Loucy (cell line): ENCODE measurements around the gene BCAS3.

ENCODE experiments used
- H2AFZ ChIP-seq: fragments of 200-600 bp; sonication (generic); 2 replicates; pipeline ENCODE4 v1.6.0; 2016; ENCODE audit warnings: antibody characterized with exemption, mild to moderate bottlenecking, low read length, moderate library complexity
- H3F3A ChIP-seq: fragments of 200-600 bp; 2 replicates; pipeline ENCODE4 v1.6.0; 2016; ENCODE audit warnings: antibody characterized with exemption, low read depth, mild to moderate bottlenecking
- H3K27me3 ChIP-seq: fragments of 200-600 bp; sonication (generic); 2 replicates; pipeline ENCODE4 v1.6.1; 2014; ENCODE audit warnings: low read length, mild to moderate bottlenecking; ENCODE audit not compliant: insufficient read depth, poor library complexity, severe bottlenecking
- H3K36me3 ChIP-seq: fragments of 200-600 bp; sonication (generic); 2 replicates; pipeline ENCODE4 v1.6.1; 2016; ENCODE audit warnings: low read length; ENCODE audit not compliant: insufficient read depth
- H3K4me1 ChIP-seq: fragments of 200-600 bp; sonication (generic); 2 replicates; pipeline ENCODE4 v1.5.1; 2014; ENCODE audit warnings: low read length, mild to moderate bottlenecking; ENCODE audit not compliant: insufficient read depth, poor library complexity, severe bottlenecking
- H3K4me2 ChIP-seq: fragments of 200-600 bp; sonication (generic); 2 replicates; pipeline ENCODE4 v1.6.0; 2014; ENCODE audit warnings: antibody characterized with exemption, low read length, low read depth, mild to moderate bottlenecking; ENCODE audit not compliant: poor library complexity, severe bottlenecking
- H3K4me3 ChIP-seq: fragments of 200-600 bp; sonication (generic); 2 replicates; pipeline ENCODE4 v1.5.1; 2014; ENCODE audit warnings: low read length, mild to moderate bottlenecking, mixed read lengths; ENCODE audit not compliant: poor library complexity, severe bottlenecking
- H3K79me2 ChIP-seq: fragments of 200-600 bp; sonication (generic); 2 replicates; pipeline ENCODE4 v1.6.1; 2014; ENCODE audit warnings: low read length; ENCODE audit not compliant: insufficient read depth
- H3K9ac ChIP-seq: fragments of 200-600 bp; sonication (generic); 2 replicates; pipeline ENCODE4 v1.6.0; 2014; ENCODE audit warnings: mild to moderate bottlenecking, low read depth, low read length, moderate library complexity; ENCODE audit not compliant: poor library complexity, severe bottlenecking
- H3K9me2 ChIP-seq: fragments of 200-600 bp; sonication (generic); replicated peaks from 2 replicates; pipeline ENCODE4 v1.6.1; 2016; ENCODE audit warnings: low read depth, low read length, mixed read lengths
- H3K9me3 ChIP-seq: fragments of 200-600 bp; sonication (generic); 2 replicates; pipeline ENCODE4 v1.6.1; 2014; ENCODE audit warnings: mild to moderate bottlenecking, antibody characterized with exemption, low read length, low read depth; ENCODE audit not compliant: insufficient read depth
- H4K20me1 ChIP-seq: fragments of 200-600 bp; sonication (generic); 2 replicates; pipeline ENCODE4 v1.6.0; 2014; ENCODE audit warnings: antibody characterized with exemption, low read length, mild to moderate bottlenecking; ENCODE audit not compliant: insufficient read depth, poor library complexity, severe bottlenecking
- CTCF ChIP-seq: fragments of 200-600 bp; sonication (generic); conservative IDR thresholded peaks from 2 replicates; pipeline ENCODE4 v1.5.1; 2014; ENCODE audit warnings: mild to moderate bottlenecking, antibody characterized with exemption, low read length
- EZH2phosphoT487 ChIP-seq: fragments of 200-600 bp; IDR thresholded peaks from 2 replicates; pipeline ENCODE4 v1.6.1; 2018; ENCODE audit warnings: antibody characterized with exemption, mild to moderate bottlenecking, moderate library complexity, borderline replicate concordance

BCAS3 gene

DNA sequence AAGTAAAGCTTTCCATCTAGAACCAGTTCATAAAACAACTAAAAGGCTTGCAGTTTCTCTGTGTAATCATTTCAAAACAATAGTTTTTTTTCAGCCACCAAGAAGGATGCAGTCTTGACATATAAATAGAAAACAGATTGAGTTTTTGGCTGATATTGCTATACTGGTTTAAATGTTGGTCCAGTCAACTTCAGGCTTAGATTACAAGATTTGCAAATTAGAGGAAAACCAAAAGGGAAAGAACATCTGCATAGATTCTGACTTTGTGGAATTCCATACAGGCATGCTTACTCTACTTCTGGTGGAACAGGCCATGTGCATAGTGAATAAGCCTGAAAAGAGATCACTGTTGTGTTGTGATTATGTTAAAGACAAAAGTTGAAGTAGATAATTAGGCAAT, 150.3 kb downstream of the BCAS3 start:
- H2AFZ ChIP-seq, result no peak overlapping the region
- H3F3A ChIP-seq, result no peaks in the 10 kb centered on the region
- no peaks in the 10 kb centered on the region for H4K20me1 ChIP-seq
- no peak overlapping the region for H3K4me2 ChIP-seq
- H3K9me2 ChIP-seq, result no peaks in the 10 kb centered on the region
- H3K4me1 ChIP-seq, result peaks cover 10% of the 10 kb centered on the region
- H3K4me3 ChIP-seq, result no peak overlapping the region
- H3K9ac ChIP-seq, result no peak overlapping the region
- H3K9me3 ChIP-seq, result no peaks in the 10 kb centered on the region
- H3K36me3 ChIP-seq, result no peaks in the 10 kb centered on the region
- no peaks in the 10 kb centered on the region for H3K79me2 ChIP-seq
- no peaks in the 10 kb centered on the region for H3K27me3 ChIP-seq
- TF ChIP-seq EZH2phosphoT487 (no peak), CTCF (no peak)

GRCh38 chr17:60832151-60832585, 154.5 kb downstream of the BCAS3 start:
- no peaks in the 10 kb centered on the region for H3K9me2 ChIP-seq
- no peaks in the 10 kb centered on the region for H3K36me3 ChIP-seq
- H2AFZ ChIP-seq, result no peak overlapping the region

DNA sequence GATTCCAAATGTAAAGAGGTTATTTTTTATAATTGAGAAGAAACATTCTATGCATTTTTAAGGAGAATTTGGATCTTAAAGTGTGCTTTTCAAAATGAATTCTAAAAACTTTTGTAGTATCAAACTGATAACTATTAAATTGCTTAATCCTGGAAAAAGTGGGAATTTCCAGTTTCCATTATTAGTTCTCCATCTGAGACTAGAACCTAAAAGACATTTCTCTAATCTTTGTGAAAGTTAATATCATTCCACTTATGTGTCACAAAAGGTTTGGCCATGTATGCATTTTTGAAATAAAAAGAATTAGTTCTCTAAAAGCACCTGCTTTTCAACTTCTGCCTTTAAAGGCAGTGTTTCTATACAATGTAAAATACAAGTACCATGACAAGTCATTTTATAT, 155.0 kb downstream of the BCAS3 start:
- Histone ChIP-seq H3K27me3 (no peaks in the 10 kb centered on the region), H3K4me1 (peaks cover 10% of the 10 kb centered on the region), H3K36me3 (no peaks in the 10 kb centered on the region), H3K79me2 (no peaks in the 10 kb centered on the region), H2AFZ (no peak overlapping the region), H4K20me1 (no peaks in the 10 kb centered on the region), H3F3A (peaks cover 7% of the 10 kb centered on the region; the same call in 1 of the 2 replicates), H3K9me2 (no peaks in the 10 kb centered on the region), H3K4me2 (no peak overlapping the region), H3K9ac (no peak overlapping the region), H3K9me3 (no peaks in the 10 kb centered on the region), H3K4me3 (no peak overlapping the region)
- TF ChIP-seq EZH2phosphoT487 (no peak), CTCF (no peak)

More at GRCh38 chr17:60832151-60832585, 154.5 kb downstream of the BCAS3 start:
- no peak for TF ChIP-seq EZH2phosphoT487
- TF ChIP-seq CTCF, result no peak
- no peak overlapping the region for H3K9ac ChIP-seq
- H3K4me1 ChIP-seq, result peaks cover 10% of the 10 kb centered on the region
- H3K4me2 ChIP-seq, result no peak overlapping the region
- no peaks in the 10 kb centered on the region for H3K79me2 ChIP-seq
- no peaks in the 10 kb centered on the region for H3K9me3 ChIP-seq
- no peaks in the 10 kb centered on the region for H4K20me1 ChIP-seq
- no peak overlapping the region for H3K4me3 ChIP-seq
- H3K27me3 ChIP-seq, result no peaks in the 10 kb centered on the region
- H3F3A ChIP-seq, result peaks cover 7% of the 10 kb centered on the region; the same call in 1 of the 2 replicates
